GM12872 (cell line): ENCODE measurements around the gene DMRT1.
A peak's percentile ranks its signal among the peaks of the same experiment; 100 is the strongest.

ENCODE experiments used
- TF ChIP-seq, protein P1 (sequence below): IDR thresholded peaks from 3 replicates; pipeline ENCODE4 v1.5.1; 2011; ENCODE audit warnings: low read depth, mild to moderate bottlenecking, low read length, moderate library complexity; ENCODE audit not compliant: insufficient read depth

DMRT1 gene

DNA sequence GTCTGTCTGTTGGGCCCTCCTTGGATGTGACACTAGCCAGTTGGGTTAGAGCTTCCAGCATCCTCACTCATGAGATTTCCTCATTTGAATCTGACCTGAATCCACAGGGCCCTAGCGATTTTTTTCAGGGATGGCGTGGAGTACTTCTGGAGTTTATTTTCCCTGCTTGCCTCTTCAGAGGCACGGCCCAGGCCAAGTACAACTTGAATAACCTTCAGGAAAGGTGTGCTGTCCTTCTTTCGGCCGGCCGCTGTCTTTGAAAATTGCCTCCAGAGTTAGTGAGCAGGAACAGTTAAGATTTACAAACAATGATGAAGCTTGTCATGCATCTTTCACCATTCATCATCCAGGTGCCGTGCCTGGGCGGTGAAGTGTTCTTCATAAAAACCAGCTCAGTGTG, 85.5 kb downstream of the DMRT1 start:
- TF ChIP-seq, protein P1, sequence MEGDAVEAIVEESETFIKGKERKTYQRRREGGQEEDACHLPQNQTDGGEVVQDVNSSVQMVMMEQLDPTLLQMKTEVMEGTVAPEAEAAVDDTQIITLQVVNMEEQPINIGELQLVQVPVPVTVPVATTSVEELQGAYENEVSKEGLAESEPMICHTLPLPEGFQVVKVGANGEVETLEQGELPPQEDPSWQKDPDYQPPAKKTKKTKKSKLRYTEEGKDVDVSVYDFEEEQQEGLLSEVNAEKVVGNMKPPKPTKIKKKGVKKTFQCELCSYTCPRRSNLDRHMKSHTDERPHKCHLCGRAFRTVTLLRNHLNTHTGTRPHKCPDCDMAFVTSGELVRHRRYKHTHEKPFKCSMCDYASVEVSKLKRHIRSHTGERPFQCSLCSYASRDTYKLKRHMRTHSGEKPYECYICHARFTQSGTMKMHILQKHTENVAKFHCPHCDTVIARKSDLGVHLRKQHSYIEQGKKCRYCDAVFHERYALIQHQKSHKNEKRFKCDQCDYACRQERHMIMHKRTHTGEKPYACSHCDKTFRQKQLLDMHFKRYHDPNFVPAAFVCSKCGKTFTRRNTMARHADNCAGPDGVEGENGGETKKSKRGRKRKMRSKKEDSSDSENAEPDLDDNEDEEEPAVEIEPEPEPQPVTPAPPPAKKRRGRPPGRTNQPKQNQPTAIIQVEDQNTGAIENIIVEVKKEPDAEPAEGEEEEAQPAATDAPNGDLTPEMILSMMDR = no peak

DNA sequence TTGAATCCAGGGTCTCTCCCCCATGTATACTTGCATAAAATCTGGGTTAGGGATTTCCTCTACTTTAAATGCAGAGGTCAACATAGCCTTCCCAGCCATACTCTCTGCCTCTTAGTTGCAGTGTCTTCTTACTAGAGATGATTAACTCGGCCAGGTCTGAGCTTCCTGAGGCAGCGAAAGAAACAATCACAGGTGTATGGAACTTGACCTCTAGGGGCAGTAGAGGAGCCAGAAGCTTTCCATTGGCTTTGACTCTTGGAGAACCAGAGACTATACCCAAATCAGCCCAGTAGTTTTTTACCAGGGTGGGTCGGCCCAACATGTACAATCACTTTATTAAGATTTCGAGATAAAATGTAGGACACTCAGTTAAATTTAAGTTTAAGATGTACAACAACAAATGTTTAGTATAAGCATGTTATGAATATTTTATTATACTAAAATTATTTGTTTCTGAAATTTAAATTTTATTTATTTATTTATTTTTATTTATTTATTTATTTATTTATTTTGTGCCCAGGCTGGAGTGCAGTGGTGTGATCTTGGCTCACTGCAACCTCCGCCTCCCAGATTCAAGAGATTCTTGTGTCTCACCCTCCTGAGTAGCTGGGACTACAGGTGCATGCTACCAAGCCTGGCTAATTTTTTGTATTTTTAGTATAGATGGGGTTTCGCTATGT, 87.0 kb downstream of the DMRT1 start:
- TF ChIP-seq, protein P1 = peak; percentile 75

DNA sequence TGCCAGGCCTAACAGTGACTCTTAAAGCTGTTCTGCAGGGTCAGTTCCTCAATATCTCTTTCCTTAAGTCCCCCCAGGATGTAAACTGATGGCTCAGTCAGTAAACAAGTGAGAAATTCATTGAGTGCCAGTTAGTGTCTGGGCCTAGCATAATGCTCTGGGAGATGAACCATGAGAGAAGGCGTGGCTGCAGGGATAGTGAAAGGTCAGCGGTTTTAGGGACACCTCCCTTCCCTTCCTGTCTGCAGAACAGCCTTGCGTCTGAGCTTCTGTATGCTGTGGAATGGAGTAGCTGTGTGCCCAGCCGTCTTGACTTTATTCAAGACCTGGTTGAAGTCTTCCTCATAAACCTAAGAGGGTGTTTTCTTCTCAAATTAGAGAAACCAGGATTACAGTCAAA, 88.2 kb downstream of the DMRT1 start:
- TF ChIP-seq, protein P1 = no peak

DNA sequence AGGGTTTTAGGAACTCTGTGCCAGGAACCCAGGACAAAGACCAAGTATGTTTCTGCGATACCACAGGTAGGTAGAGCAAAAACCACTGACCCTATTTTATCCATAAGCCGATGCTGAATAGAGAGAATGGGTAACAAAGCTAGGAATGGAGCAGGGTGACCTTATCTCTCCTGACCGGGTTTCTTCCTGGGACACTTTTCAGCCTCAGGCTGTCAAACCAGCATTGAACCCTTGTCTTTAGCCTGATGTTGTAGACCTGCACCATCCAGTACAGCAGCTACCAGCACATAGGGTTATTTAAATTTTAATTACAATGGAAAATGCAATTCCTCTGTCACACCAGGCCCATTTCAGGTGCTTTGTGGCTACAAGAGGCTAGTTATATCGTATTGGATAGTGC, 91.9 kb downstream of the DMRT1 start:
- TF ChIP-seq, protein P1 = no peak

DNA sequence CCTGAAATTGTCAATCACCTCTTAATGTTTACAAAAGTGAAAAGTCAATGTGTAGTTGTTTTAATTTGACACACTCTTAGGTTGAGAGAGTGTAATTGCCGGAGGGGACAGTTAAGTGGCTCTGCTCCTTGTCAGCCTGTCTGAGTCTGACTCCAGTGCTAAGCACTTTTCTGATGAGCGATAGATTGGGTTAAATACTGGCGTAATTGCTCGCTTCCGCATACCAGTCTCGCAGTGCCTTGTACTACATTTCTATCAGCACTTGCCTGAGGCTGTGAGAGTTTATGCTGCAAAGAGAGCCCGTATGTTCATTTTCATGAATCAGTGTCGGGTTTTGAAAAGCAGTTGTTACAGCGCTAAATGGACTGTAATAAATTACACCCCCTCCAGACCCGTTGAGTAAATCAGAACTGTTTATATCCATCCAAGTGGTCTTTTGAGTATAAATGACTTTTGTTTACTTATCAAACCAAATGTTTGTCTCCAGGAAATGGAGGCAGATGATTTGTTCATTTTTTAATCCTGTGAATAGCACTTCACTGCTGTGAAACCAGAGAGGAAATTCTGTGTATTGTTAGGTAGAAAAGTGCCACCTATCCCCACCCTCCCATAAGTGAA, 94.0 kb downstream of the DMRT1 start:
- TF ChIP-seq, protein P1 = no peak

DNA sequence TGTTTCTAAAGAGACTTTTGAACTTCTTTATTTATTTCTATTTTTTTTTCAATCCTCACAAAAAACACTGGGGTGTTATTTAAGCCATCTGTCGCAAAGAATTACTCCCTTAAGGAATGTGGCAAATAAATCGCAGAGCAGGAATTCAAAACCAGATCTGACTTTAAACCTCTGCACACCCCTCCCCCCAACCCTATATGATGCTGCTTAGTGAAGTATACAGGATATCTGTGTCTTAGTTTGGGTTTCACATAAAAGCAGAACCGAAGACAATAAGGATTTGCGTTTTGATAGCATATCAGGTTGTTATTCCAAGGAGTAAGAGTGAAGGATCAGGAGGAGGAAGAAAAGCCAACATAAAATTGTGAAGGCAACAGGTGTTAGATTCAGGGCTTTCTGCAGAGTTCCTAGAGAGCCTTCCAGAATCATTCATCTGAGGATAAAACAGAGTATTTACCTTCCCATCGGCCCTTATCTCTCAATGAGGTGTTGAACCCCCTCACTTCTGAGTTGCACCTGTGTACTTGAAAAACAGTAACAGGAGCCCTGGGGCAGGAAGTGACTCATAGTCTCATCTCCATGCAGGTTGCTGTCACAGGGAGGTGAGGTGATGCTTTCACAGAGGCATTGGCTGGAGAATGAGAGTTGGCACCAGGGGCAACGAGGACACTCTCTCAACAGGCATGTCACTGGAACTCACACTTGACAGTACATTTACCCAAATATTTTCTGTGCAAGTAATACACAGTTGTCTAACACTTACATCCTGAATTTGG, 101.5 kb downstream of the DMRT1 start:
- TF ChIP-seq, protein P1 = no peak

DNA sequence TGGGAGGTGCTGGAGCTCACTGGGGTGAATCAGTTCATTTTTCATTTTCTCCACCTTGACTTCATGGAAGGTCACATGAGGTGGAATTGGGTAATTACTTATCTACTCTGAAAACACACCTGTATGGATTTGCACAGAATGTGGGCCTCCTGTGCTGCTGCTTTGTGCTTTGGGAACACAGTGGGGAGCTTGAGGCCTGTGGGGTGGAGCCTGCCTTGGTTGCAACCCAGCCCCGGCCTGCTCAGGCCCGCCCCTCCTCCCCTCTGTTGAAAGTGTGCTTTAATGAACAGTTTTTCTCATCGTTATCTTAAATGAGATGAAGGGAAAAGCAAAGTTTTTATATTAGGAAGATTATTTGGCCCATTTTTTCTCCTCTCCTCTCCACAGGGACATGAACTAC, 106.5 kb downstream of the DMRT1 start:
- TF ChIP-seq, protein P1 = no peak
